Measurements from ENCODE around the gene KPNA4.

Gene KPNA4

GRCh38 chr3:160562952-160563351 lies 2.4 kb downstream of the KPNA4 start:
- Histone ChIP-seq H3K4me1 (ENCODE audit: insufficient read depth, low read length, severe bottlenecking) (peaks cover 58% of the 10 kb centered on the region), H3K27ac (ENCODE audit: low read depth, low read length, poor library complexity, severe bottlenecking) (no peak overlapping the region), H3K4me2 (ENCODE audit: low read length) (peak overlapping the region; percentile 97), H3F3A (ENCODE audit: insufficient read depth, low read length) (no peaks in the 10 kb centered on the region), H3K9ac (ENCODE audit: low read length) (no peak overlapping the region; the same call in 1 of the 2 replicates), H2AFZ (ENCODE audit: low read length) (no peak overlapping the region), H3K9me2 (ENCODE audit: low read depth, low read length) (no peaks in the 10 kb centered on the region), H3K27me3 (ENCODE audit: insufficient read depth, low read length) (no peaks in the 10 kb centered on the region), H3K4me3 (ENCODE audit: low read depth, low read length, poor library complexity, severe bottlenecking) (peak overlapping the region; percentile 70), H3K36me3 (ENCODE audit: insufficient read depth, low read length) (peaks cover 26% of the 10 kb centered on the region), H4K20me1 (ENCODE audit: insufficient read depth, low read length) (no peaks in the 10 kb centered on the region), H3K79me2 (ENCODE audit: insufficient read depth, low read length) (peaks cover 66% of the 10 kb centered on the region), H3K9me3 (ENCODE audit: low read length) (peaks cover 4% of the 10 kb centered on the region; the same call in 1 of the 2 replicates)
- TF ChIP-seq CTCF (IDR thresholded peaks at IDR 0.05; ENCODE audit: low read length) (no peak), EZH2 (IDR thresholded peaks at IDR 0.05; ENCODE audit: borderline replicate concordance, low read length) (no peak)

GRCh38 chr3:160557571-160557970 lies 7.8 kb downstream of the KPNA4 start:
- Histone ChIP-seq H3K4me1 (ENCODE audit: insufficient read depth, low read length, severe bottlenecking) (peaks cover 27% of the 10 kb centered on the region), H3K36me3 (ENCODE audit: insufficient read depth, low read length) (peaks cover 52% of the 10 kb centered on the region), H2AFZ (ENCODE audit: low read length) (no peak overlapping the region), H3F3A (ENCODE audit: insufficient read depth, low read length) (no peaks in the 10 kb centered on the region), H3K9me3 (ENCODE audit: low read length) (peaks cover 20% of the 10 kb centered on the region), H3K27me3 (ENCODE audit: insufficient read depth, low read length) (no peaks in the 10 kb centered on the region), H3K27ac (ENCODE audit: low read depth, low read length, poor library complexity, severe bottlenecking) (no peak overlapping the region), H3K79me2 (ENCODE audit: insufficient read depth, low read length) (peaks cover 98% of the 10 kb centered on the region), H3K4me2 (ENCODE audit: low read length) (no peak overlapping the region), H3K9ac (ENCODE audit: low read length) (no peak overlapping the region), H3K9me2 (ENCODE audit: low read depth, low read length) (no peaks in the 10 kb centered on the region), H4K20me1 (ENCODE audit: insufficient read depth, low read length) (no peaks in the 10 kb centered on the region), H3K4me3 (ENCODE audit: low read depth, low read length, poor library complexity, severe bottlenecking) (no peak overlapping the region)
- TF ChIP-seq CTCF (IDR thresholded peaks at IDR 0.05; ENCODE audit: low read length) = no peak
- no peak for TF ChIP-seq EZH2 (IDR thresholded peaks at IDR 0.05; ENCODE audit: borderline replicate concordance, low read length)

GRCh38 chr3:160556141-160556540 lies 9.2 kb downstream of the KPNA4 start:
- Histone ChIP-seq H3K36me3 (ENCODE audit: insufficient read depth, low read length) (peaks cover 57% of the 10 kb centered on the region), H3K9ac (ENCODE audit: low read length) (no peak overlapping the region), H3K9me3 (ENCODE audit: low read length) (peaks cover 24% of the 10 kb centered on the region), H3K79me2 (ENCODE audit: insufficient read depth, low read length) (peaks cover 97% of the 10 kb centered on the region), H3K9me2 (ENCODE audit: low read depth, low read length) (no peaks in the 10 kb centered on the region), H3F3A (ENCODE audit: insufficient read depth, low read length) (no peaks in the 10 kb centered on the region), H3K4me1 (ENCODE audit: insufficient read depth, low read length, severe bottlenecking) (peaks cover 12% of the 10 kb centered on the region), H3K4me3 (ENCODE audit: low read depth, low read length, poor library complexity, severe bottlenecking) (no peak overlapping the region), H3K27me3 (ENCODE audit: insufficient read depth, low read length) (no peaks in the 10 kb centered on the region), H4K20me1 (ENCODE audit: insufficient read depth, low read length) (no peaks in the 10 kb centered on the region), H2AFZ (ENCODE audit: low read length) (no peak overlapping the region), H3K27ac (ENCODE audit: low read depth, low read length, poor library complexity, severe bottlenecking) (no peak overlapping the region), H3K4me2 (ENCODE audit: low read length) (no peak overlapping the region)
- TF ChIP-seq CTCF (IDR thresholded peaks at IDR 0.05; ENCODE audit: low read length) (no peak), EZH2 (IDR thresholded peaks at IDR 0.05; ENCODE audit: borderline replicate concordance, low read length) (no peak)

Data from OCI-LY1 (cell line).